Ascending aorta (tissue), 2 donors: ENCODE results near the gene CCDC102B. TPM values are rescaled to one million over a fixed set of nuclear protein-coding genes. Genes with fewer than 3 reads are reported as not detected.

ENCODE experiments used
- DNase-seq, 2 donors: peaks; one replicate each; pipeline ENCODE4 v3.0.0-alpha.2; 2019; ENCODE audit warnings: low spot score in 2 of 2
- H3K27ac ChIP-seq, 2 donors: fragments of 200-600 bp; sonication (generic); one replicate each; pipeline ENCODE4 v1.5.1; 2016 to 2017; ENCODE audit warnings: mild to moderate bottlenecking in 1 of 2
- H3K27me3 ChIP-seq: fragments of 200-600 bp; sonication (generic); one replicate; pipeline ENCODE4 v1.5.1; 2017
- H3K36me3 ChIP-seq, 2 donors: fragments of 200-600 bp; sonication (generic); one replicate each; pipeline ENCODE4 v1.5.1; 2016
- H3K4me1 ChIP-seq, 2 donors: fragments of 200-600 bp; sonication (generic); one replicate each; pipeline ENCODE4 v1.5.1; 2016 to 2017; ENCODE audit warnings: mild to moderate bottlenecking in 1 of 2
- H3K4me3 ChIP-seq, 2 donors: fragments of 200-600 bp; sonication (generic); one replicate each; pipeline ENCODE4 v1.5.1; 2016 to 2017; ENCODE audit warnings: mild to moderate bottlenecking in 1 of 2
- H3K9me3 ChIP-seq, 2 donors: fragments of 200-600 bp; sonication (generic); one replicate each; pipeline ENCODE4 v1.5.1; 2016
- intact Hi-C: fragments of 100-400 bp; cut with DNase I; formaldehyde crosslinking; loops from one replicate; pipeline ENCODE4 v1.15.1; 2023
- total RNA-seq: library from RNA; depleted of rRNA; stranded (reverse); fragments of >200 nt; gene quantifications from one replicate; pipeline ENCODE4 v1.1.0, GENCODE V29; 2016
- TF ChIP-seq, protein P1 (sequence below), 3 experiments: fragments of 200-600 bp in 2 of 3; fragments of 450-650 bp in 1 of 3; sonication (generic) in 2 of 3; IDR thresholded peaks; one replicate each; pipeline ENCODE4 v1.5.1; 2016 to 2019; ENCODE audit warnings: antibody characterized with exemption in 3 of 3, mild to moderate bottlenecking in 1 of 3, moderate library complexity in 1 of 3

Gene CCDC102B
- total RNA-seq, 1 donor from 2014 or later, result 3.3 TPM

DNA sequence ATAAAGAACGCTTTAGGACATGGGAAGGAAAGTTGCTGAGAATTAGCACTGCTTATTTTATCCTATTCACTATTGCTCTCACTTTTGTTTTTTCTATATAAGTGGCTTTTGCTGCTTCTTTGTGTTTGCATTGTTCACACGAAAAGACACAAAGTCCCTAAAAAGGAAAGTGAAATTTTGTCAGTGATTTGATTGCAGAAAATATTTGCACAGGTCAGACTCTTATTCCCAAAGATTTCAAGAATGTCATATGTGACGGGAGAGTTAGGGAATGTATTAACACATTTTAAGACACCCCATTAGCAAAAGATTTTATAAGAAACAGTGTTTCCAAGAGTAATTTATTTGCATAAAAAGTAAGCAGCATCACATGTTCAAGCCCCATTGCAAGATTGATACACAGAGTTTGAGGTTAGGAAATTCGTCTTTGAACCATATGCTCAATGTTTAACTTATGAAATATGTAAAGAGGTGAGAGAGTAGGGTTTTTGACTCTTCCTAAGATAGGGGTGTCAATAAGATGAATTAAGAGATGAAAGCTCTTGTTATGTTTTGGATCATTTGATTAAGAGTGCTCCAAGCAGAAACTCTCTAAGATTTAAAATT, 57.0 kb downstream of the CCDC102B start:
- no peak for DNase-seq
- no peak overlapping the region for H3K4me3 ChIP-seq
- intact Hi-C loops, result no loop called here

DNA sequence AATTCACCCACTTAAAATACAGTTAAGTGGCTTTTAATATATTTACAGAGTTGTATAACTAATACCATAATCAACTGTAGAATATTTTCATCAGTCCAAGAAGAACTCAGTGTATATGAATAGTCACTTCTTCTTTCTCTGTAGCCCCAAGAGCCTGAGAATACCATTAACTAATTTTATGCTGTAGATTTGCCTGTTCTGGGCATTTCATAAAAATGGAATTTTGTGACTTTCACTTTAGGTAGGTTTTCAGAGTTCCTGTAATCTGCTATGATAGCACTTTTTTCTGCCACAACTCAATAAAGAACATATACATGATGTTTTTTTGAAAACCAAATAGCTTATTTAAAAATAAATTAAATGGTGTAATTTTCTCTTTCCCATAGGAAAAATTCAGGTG, 57.6 kb downstream of the CCDC102B start:
- Histone ChIP-seq H3K36me3 (no peaks in the 10 kb centered on the region), H3K9me3 (no peaks in the 10 kb centered on the region), H3K27me3 (no peaks in the 10 kb centered on the region), H3K4me3 (no peak overlapping the region), H3K4me1 (no peaks in the 10 kb centered on the region), H3K27ac (no peak overlapping the region)
- intact Hi-C loops, result no loop called here
- DNase-seq, result no peak
- TF ChIP-seq, protein P1, sequence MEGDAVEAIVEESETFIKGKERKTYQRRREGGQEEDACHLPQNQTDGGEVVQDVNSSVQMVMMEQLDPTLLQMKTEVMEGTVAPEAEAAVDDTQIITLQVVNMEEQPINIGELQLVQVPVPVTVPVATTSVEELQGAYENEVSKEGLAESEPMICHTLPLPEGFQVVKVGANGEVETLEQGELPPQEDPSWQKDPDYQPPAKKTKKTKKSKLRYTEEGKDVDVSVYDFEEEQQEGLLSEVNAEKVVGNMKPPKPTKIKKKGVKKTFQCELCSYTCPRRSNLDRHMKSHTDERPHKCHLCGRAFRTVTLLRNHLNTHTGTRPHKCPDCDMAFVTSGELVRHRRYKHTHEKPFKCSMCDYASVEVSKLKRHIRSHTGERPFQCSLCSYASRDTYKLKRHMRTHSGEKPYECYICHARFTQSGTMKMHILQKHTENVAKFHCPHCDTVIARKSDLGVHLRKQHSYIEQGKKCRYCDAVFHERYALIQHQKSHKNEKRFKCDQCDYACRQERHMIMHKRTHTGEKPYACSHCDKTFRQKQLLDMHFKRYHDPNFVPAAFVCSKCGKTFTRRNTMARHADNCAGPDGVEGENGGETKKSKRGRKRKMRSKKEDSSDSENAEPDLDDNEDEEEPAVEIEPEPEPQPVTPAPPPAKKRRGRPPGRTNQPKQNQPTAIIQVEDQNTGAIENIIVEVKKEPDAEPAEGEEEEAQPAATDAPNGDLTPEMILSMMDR (IDR thresholded peaks at IDR 0.05), result no peak

More for the DNA sequence above, 57.0 kb downstream of the CCDC102B start:
- TF ChIP-seq, protein P1 (IDR thresholded peaks at IDR 0.05), result no peak
- Histone ChIP-seq H3K36me3 (no peaks in the 10 kb centered on the region), H3K27me3 (no peaks in the 10 kb centered on the region), H3K27ac (no peak overlapping the region), H3K4me1 (no peaks in the 10 kb centered on the region), H3K9me3 (no peaks in the 10 kb centered on the region)

DNA sequence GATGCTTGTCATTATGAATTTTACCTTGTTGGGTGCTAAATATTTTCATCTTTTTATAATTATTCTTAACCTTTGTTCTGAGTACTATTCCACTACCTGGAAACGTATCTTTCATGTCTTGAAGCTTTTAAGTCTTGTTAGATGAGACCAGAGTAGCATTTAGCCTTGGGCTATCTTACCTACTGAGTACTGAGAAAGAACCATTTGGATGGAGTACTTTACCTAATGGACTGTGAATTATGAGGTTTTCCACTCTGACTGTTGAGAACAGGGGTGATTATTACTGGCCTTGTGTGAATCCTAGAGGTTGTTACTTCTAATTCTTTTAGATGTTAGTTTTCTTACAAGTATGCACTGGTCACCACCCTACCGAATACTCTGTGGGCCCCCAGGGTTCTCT, 63.5 kb downstream of the CCDC102B start:
- no peak for DNase-seq
- Histone ChIP-seq H3K4me3 (no peak overlapping the region), H3K36me3 (no peaks in the 10 kb centered on the region), H3K9me3 (no peaks in the 10 kb centered on the region), H3K4me1 (no peaks in the 10 kb centered on the region), H3K27me3 (no peaks in the 10 kb centered on the region), H3K27ac (no peak overlapping the region)
- TF ChIP-seq, protein P1 (IDR thresholded peaks at IDR 0.05), result no peak
- intact Hi-C loops, result no loop called here

DNA sequence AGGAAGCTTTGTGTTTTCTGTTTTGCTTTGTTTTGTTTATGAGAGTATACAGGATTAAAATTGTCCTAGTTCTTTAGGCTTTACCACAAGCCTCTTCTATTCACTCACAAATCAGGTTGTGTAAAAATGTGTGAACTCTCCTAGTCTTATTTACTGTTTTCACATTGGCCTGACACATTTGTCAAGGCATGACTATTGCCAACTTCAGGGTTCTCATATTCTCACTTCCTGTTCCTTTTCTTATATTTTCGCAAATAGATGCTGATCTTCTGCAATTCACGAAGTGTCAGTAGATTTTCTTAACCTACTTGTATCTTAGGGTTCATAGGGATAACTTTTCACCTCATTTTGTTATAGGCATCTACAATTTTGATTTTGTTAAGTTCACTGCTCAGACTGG, 67.1 kb downstream of the CCDC102B start:
- DNase-seq, result no peak
- TF ChIP-seq, protein P1 (IDR thresholded peaks at IDR 0.05), result no peak
- Histone ChIP-seq H3K4me1 (no peaks in the 10 kb centered on the region), H3K9me3 (no peaks in the 10 kb centered on the region), H3K36me3 (no peaks in the 10 kb centered on the region), H3K27ac (no peak overlapping the region), H3K27me3 (no peaks in the 10 kb centered on the region), H3K4me3 (no peak overlapping the region)
- intact Hi-C loops, result no loop called here

DNA sequence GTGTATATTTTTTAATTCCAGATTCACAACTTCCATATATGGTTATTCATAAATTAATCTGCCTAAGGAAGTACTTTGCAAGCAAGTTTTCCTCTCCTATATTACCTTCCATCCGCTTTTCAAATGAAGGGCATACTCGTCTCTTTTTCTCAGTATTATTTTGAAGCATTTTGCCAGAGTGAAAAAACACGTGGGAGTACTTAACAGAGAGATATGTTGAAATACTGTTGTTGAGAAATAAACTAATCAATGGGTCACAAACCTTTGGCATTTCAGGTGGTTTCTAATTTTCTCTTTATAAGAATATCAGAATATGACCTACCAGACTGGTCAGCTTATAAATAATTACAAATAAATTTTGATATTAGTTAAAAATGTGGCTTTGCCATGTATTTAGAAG, 67.6 kb downstream of the CCDC102B start:
- TF ChIP-seq, protein P1 (IDR thresholded peaks at IDR 0.05), result no peak
- DNase-seq, result no peak
- intact Hi-C loops, result no loop called here
- H3K27ac ChIP-seq, result no peak overlapping the region
- no peaks in the 10 kb centered on the region for H3K27me3 ChIP-seq
- no peaks in the 10 kb centered on the region for H3K36me3 ChIP-seq
- no peak overlapping the region for H3K4me3 ChIP-seq
- no peaks in the 10 kb centered on the region for H3K9me3 ChIP-seq
- no peaks in the 10 kb centered on the region for H3K4me1 ChIP-seq

DNA sequence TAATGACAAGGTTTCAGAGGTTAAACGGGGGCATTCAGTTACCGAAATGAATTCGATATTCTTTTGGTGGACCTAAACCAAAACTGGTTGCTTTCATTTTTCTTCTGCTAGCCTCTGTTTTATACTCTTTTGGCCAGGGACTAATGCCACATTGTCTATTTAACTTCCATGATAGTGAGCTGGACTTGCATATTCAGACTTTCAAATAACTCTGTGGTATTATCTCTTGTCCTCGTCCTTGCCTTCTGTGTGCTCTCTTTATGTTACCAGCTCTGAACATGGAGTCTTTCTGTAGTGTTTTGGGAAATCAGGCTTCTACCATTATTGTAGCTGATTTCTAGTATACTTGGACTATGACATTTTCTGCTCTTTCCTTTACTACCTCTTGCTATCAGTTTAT, 75.1 kb downstream of the CCDC102B start:
- TF ChIP-seq, protein P1 (IDR thresholded peaks at IDR 0.05), result no peak
- Histone ChIP-seq H3K4me3 (no peak overlapping the region), H3K9me3 (no peaks in the 10 kb centered on the region), H3K27ac (no peak overlapping the region), H3K27me3 (no peaks in the 10 kb centered on the region), H3K4me1 (no peaks in the 10 kb centered on the region), H3K36me3 (no peaks in the 10 kb centered on the region)
- DNase-seq, result no peak
- intact Hi-C loops, result no loop called here
